Endodermal cell (in vitro differentiated cells): ENCODE data around the gene TRIO. TPM values are rescaled to one million over a fixed set of nuclear protein-coding genes. Genes with fewer than 3 reads are reported as not detected.

Experiments used
- DNase-seq: peaks from one replicate; pipeline ENCODE4 v3.0.0-alpha.2; 2017
- H3K27ac ChIP-seq: 2 replicates; pipeline ENCODE4 v1.5.1; 2013; ENCODE audit warnings: mild to moderate bottlenecking, low read depth, low read length, moderate library complexity
- H3K27me3 ChIP-seq: 2 replicates; pipeline ENCODE4 v1.6.1; 2013; ENCODE audit warnings: mild to moderate bottlenecking, low read length, moderate library complexity; ENCODE audit not compliant: insufficient read depth, control insufficient read depth, poor library complexity, severe bottlenecking
- H3K36me3 ChIP-seq: 2 replicates; pipeline ENCODE4 v1.7.0; 2013; ENCODE audit warnings: mild to moderate bottlenecking, low read length, moderate library complexity; ENCODE audit not compliant: control insufficient read depth, insufficient read depth
- H3K4me1 ChIP-seq: one replicate; pipeline ENCODE4 v1.7.0; 2013; ENCODE audit warnings: low read length; ENCODE audit not compliant: control insufficient read depth, insufficient read depth
- H3K4me3 ChIP-seq: 2 replicates; pipeline ENCODE4 v1.5.1; 2013; ENCODE audit warnings: mild to moderate bottlenecking, low read length, moderate library complexity
- H3K9ac ChIP-seq: 2 replicates; pipeline ENCODE4 v1.6.1; 2013; ENCODE audit warnings: mild to moderate bottlenecking, low read length, moderate library complexity; ENCODE audit not compliant: poor library complexity, severe bottlenecking; ENCODE audit errors: extremely low read depth
- H3K9me3 ChIP-seq: 2 replicates; pipeline ENCODE4 v1.6.1; 2013; ENCODE audit warnings: mild to moderate bottlenecking, low read length, moderate library complexity; ENCODE audit not compliant: control insufficient read depth
- H3K27ac Mint-ChIP-seq: 2 replicates; pipeline ENCODE4 v1.8.0; 2020; ENCODE audit warnings: mixed read lengths
- H3K27me3 Mint-ChIP-seq: 2 replicates; pipeline ENCODE4 v1.8.0; 2021; ENCODE audit warnings: mild to moderate bottlenecking, mixed read lengths; ENCODE audit not compliant: insufficient read depth
- H3K36me3 Mint-ChIP-seq: 2 replicates; pipeline ENCODE4 v1.8.0; 2020; ENCODE audit warnings: low read depth, mixed read lengths
- H3K4me1 Mint-ChIP-seq: 2 replicates; pipeline ENCODE4 v1.8.0; 2020; ENCODE audit warnings: mixed read lengths
- H3K4me3 Mint-ChIP-seq: 2 replicates; pipeline ENCODE4 v1.8.0; 2020; ENCODE audit warnings: mild to moderate bottlenecking, moderate library complexity, mixed read lengths
- H3K9me3 Mint-ChIP-seq: 2 replicates; pipeline ENCODE4 v1.8.0; 2020; ENCODE audit warnings: mild to moderate bottlenecking, mixed read lengths
- WGBS, 2 experiments: methylation state at CpG; one replicate each; pipeline versions ENCODE4 v1.1.5 to v1.1.7; 2013; ENCODE audit warnings: missing lambda C conversion rate in 2 of 2, mixed read lengths in 1 of 2; ENCODE audit not compliant: insufficient coverage in 1 of 2, insufficient read length in 1 of 2; 5-methylcytosine and 5-hydroxymethylcytosine counted together
- total RNA-seq, 2 donors: library from RNA; stranded (reverse); fragmentation: NEBNext Ultra II Directional in 1 of 2; extraction: Animal tissue kit (Norgen Biotek cat#: 25700) in 1 of 2; gene quantifications; 2 replicates in 1 of 2; 3 replicates in 1 of 2; pipeline ENCODE4 v1.2.1, GENCODE V29; 2021
- TF ChIP-seq, protein P1 (sequence below): fragments of 200-600 bp; sonication (generic); conservative IDR thresholded peaks from 2 replicates; pipeline ENCODE4 v1.5.0; 2021; ENCODE audit warnings: antibody characterized with exemption, mild to moderate bottlenecking

Gene TRIO
- total RNA-seq, 2 donors from 2014 or later: 88.3 to 109 TPM

DNA sequence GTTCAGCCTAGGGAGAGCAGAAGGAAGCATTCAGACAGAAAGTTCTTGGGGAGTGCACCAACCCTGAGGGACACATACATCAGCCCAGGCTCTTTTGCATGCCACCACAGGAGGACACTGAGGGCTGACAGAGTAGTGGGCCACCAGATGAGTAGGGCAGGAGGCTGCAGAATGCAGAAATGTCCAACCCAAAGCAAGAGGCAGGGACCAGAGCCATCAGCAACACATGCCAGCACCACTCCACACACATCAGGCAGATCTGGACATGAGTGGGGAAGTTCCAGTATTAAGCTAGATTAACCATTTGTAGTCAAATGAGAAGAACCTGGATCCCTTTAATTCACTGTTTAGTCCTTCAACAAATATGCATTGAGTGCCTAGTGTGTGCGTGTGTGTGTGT is 402.7 kb downstream of the TRIO start:
- Histone ChIP-seq H3K27ac (no peak overlapping the region), H3K27me3 (no peaks in the 10 kb centered on the region), H3K4me3 (no peak overlapping the region), H3K4me1 (no peaks in the 10 kb centered on the region), H3K9ac (no peak overlapping the region), H3K36me3 (no peaks in the 10 kb centered on the region), H3K9me3 (peaks cover 5% of the 10 kb centered on the region)
- Mint-ChIP-seq H3K27me3 (peaks cover 5% of the 10 kb centered on the region), H3K9me3 (peaks cover 2% of the 10 kb centered on the region), H3K36me3 (no peaks in the 10 kb centered on the region), H3K4me3 (no peak overlapping the region), H3K27ac (no peak overlapping the region), H3K4me1 (peaks cover 3% of the 10 kb centered on the region)
- 88% methylated on average over 1 of the region's 1 CpG; no CpG with 5 or more reads in 1 of the 2 experiments for WGBS, 2 experiments
- DNase-seq: no peak
- TF ChIP-seq, protein P1, sequence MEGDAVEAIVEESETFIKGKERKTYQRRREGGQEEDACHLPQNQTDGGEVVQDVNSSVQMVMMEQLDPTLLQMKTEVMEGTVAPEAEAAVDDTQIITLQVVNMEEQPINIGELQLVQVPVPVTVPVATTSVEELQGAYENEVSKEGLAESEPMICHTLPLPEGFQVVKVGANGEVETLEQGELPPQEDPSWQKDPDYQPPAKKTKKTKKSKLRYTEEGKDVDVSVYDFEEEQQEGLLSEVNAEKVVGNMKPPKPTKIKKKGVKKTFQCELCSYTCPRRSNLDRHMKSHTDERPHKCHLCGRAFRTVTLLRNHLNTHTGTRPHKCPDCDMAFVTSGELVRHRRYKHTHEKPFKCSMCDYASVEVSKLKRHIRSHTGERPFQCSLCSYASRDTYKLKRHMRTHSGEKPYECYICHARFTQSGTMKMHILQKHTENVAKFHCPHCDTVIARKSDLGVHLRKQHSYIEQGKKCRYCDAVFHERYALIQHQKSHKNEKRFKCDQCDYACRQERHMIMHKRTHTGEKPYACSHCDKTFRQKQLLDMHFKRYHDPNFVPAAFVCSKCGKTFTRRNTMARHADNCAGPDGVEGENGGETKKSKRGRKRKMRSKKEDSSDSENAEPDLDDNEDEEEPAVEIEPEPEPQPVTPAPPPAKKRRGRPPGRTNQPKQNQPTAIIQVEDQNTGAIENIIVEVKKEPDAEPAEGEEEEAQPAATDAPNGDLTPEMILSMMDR: no peak

DNA sequence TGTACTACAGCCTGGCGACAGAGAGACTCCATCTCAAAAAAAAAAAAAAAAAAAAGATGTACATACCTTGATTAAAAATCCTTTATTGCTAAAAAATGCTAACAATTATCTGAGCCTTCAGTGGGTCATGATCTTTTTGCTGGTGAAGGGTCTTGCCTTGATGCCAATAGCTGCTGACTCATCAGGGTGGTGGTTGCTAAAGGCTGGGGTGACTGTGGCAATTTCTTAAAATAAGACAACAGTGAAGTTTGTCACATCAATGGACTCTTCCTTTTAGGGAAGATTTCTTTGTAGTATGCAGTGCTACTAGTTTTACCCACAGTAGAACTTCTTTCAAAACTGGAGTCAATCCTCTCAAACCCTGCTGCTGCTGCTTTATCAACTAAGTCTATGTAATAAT is 404.5 kb downstream of the TRIO start:
- Mint-ChIP-seq H3K36me3 (no peaks in the 10 kb centered on the region), H3K4me1 (no peaks in the 10 kb centered on the region), H3K9me3 (peaks cover 2% of the 10 kb centered on the region), H3K27ac (no peak overlapping the region), H3K4me3 (no peak overlapping the region), H3K27me3 (peaks cover 5% of the 10 kb centered on the region)
- Histone ChIP-seq H3K9me3 (no peaks in the 10 kb centered on the region), H3K27ac (no peak overlapping the region), H3K4me3 (no peak overlapping the region), H3K27me3 (no peaks in the 10 kb centered on the region), H3K9ac (no peak overlapping the region), H3K36me3 (no peaks in the 10 kb centered on the region), H3K4me1 (no peaks in the 10 kb centered on the region)
- no peak for DNase-seq
- 100% methylated on average over 1 of the region's 1 CpG; no CpG with 5 or more reads in 1 of the 2 experiments for WGBS, 2 experiments
- TF ChIP-seq, protein P1: no peak

- Mint-ChIP-seq H3K27ac (no peak overlapping the region), H3K9me3 (peaks cover 2% of the 10 kb centered on the region), H3K36me3 (no peaks in the 10 kb centered on the region), H3K27me3 (peaks cover 5% of the 10 kb centered on the region), H3K4me1 (no peaks in the 10 kb centered on the region), H3K4me3 (no peak overlapping the region)
- DNase-seq: no peak
- Histone ChIP-seq H3K4me3 (no peak overlapping the region), H3K9ac (no peak overlapping the region), H3K36me3 (no peaks in the 10 kb centered on the region), H3K4me1 (no peaks in the 10 kb centered on the region), H3K27ac (no peak overlapping the region), H3K9me3 (no peaks in the 10 kb centered on the region), H3K27me3 (no peaks in the 10 kb centered on the region)
- TF ChIP-seq, protein P1: no peak
- 91 to 95% methylated on average over 2 to 3 of the region's 3 CpGs for WGBS, 2 experiments
These were observed 408.1 kb downstream of the TRIO start for GRCh38 chr5:14551211-14551610.
